ENCODE measurements around the gene UBE2D3.
A peak's percentile ranks its signal among the peaks of the same experiment; 100 is the strongest.

Gene UBE2D3

DNA sequence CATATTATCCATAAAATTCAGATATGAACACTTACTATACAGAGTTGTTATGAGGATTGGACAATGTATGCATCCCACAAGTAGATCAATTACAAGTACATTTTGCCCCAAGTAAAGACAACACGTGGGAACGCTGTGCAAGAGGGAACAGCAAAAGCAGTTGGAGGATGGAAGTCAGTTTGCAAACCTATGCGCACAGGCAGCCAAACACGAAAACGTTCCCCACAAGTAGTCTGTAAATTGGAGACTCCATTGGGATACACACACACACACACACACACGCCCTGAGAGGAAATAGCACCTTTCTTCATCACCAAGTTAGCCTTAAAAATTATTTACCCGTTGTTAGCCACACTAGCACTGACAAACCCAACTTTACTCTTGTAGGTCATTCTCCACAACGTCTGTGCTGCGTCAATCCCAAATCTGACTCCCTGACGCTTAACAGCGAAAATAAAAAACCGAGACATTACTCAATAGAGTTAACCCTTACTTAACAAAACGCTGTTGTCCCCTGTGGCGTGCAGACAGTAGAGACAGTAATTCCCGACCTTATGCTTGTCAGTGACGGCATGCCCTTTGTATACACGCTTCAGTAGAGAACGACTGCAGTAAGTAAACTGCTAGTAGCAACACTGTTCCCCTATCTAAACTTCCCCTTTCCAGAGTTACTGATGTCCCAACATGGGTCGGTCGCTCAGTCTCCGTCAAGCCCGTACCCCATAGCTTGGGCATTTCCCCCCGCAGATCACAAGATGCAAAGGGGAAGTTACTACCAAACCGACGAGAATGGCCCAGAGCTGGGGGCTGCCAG lies 67.3 kb downstream of the UBE2D3 start:
- Histone ChIP-seq H4K20me1 (ENCODE audit: insufficient read depth, low read length, poor library complexity, severe bottlenecking) (peaks cover 9% of the 10 kb centered on the region), H3K79me2 (ENCODE audit: insufficient read depth, low read length) (peaks cover 23% of the 10 kb centered on the region; the same call in 1 of the 2 replicates), H3F3A (ENCODE audit: low read depth) (peaks cover 3% of the 10 kb centered on the region; the same call in 1 of the 2 replicates), H3K36me3 (ENCODE audit: insufficient read depth, low read length) (no peaks in the 10 kb centered on the region), H3K9ac (ENCODE audit: low read depth, low read length, poor library complexity, severe bottlenecking) (peak overlapping the region; percentile 70), H2AFZ (ENCODE audit: low read length) (peak overlapping the region; percentile 98), H3K27me3 (ENCODE audit: insufficient read depth, low read length, poor library complexity, severe bottlenecking) (no peaks in the 10 kb centered on the region), H3K9me3 (ENCODE audit: insufficient read depth, low read depth, low read length) (no peaks in the 10 kb centered on the region), H3K4me1 (ENCODE audit: insufficient read depth, low read length, poor library complexity, severe bottlenecking) (peaks cover 24% of the 10 kb centered on the region), H3K9me2 (replicated peaks; ENCODE audit: low read depth, low read length) (no peaks in the 10 kb centered on the region), H3K4me3 (ENCODE audit: low read length, poor library complexity, severe bottlenecking) (peak overlapping the region; percentile 79), H3K4me2 (ENCODE audit: low read depth, low read length, poor library complexity, severe bottlenecking) (peak overlapping the region; percentile 76)
- TF ChIP-seq, protein P1, sequence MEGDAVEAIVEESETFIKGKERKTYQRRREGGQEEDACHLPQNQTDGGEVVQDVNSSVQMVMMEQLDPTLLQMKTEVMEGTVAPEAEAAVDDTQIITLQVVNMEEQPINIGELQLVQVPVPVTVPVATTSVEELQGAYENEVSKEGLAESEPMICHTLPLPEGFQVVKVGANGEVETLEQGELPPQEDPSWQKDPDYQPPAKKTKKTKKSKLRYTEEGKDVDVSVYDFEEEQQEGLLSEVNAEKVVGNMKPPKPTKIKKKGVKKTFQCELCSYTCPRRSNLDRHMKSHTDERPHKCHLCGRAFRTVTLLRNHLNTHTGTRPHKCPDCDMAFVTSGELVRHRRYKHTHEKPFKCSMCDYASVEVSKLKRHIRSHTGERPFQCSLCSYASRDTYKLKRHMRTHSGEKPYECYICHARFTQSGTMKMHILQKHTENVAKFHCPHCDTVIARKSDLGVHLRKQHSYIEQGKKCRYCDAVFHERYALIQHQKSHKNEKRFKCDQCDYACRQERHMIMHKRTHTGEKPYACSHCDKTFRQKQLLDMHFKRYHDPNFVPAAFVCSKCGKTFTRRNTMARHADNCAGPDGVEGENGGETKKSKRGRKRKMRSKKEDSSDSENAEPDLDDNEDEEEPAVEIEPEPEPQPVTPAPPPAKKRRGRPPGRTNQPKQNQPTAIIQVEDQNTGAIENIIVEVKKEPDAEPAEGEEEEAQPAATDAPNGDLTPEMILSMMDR (conservative IDR thresholded peaks at IDR 0.05; ENCODE audit: low read length) = no peak
- TF ChIP-seq EZH2phosphoT487 (IDR thresholded peaks at IDR 0.05; ENCODE audit: borderline replicate concordance) = no peak

DNA sequence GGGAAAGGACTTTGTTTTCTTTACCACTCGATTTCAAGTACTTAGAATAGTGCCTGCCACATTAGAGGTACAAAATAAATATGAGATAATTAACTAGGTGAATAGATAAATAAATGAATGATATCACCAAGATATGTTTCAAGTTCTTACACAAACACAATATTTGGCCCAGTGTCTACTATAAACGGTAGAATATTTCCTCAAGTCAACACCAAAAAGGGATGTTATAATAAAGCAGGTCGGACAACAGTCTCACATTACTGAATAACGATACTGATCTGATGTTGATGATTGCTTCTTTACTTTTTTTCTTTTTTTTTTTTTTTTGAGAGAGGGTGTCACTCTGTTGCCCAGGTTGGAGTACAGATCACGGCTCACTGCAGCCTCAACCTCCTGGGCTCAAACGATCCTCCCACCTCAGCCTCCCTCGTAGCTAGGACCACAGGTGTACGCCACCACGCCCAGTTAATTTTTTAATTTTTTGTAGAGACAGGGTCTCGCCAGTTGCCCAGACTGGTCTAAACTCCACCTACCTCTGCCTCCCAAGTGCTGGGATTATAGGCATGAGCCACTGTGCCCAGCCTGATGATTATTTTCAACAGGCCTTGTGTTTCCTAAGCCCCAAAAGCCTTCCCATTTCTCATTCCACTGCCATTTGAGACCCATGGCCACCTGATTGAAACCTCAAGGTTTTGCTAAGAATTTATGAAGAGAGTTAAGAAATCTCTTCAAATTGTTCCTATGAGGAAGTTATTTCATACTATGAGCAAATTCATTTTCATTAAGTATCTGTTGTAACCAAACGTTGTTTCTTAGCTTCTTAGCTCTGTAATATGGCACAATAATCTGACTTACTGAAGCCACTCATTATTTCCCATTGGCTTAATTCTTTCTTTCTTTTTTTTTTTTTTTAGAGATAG lies 68.8 kb downstream of the UBE2D3 start:
- Histone ChIP-seq H3K4me1 (ENCODE audit: insufficient read depth, low read length, poor library complexity, severe bottlenecking) (peaks cover 27% of the 10 kb centered on the region), H3K4me2 (ENCODE audit: low read depth, low read length, poor library complexity, severe bottlenecking) (peak overlapping the region; percentile 76), H3K27me3 (ENCODE audit: insufficient read depth, low read length, poor library complexity, severe bottlenecking) (no peaks in the 10 kb centered on the region), H3K9me2 (replicated peaks; ENCODE audit: low read depth, low read length) (no peaks in the 10 kb centered on the region), H3K79me2 (ENCODE audit: insufficient read depth, low read length) (peaks cover 26% of the 10 kb centered on the region; the same call in 1 of the 2 replicates), H2AFZ (ENCODE audit: low read length) (no peak overlapping the region), H3F3A (ENCODE audit: low read depth) (peaks cover 3% of the 10 kb centered on the region; the same call in 1 of the 2 replicates), H3K36me3 (ENCODE audit: insufficient read depth, low read length) (no peaks in the 10 kb centered on the region), H3K9ac (ENCODE audit: low read depth, low read length, poor library complexity, severe bottlenecking) (no peak overlapping the region), H3K9me3 (ENCODE audit: insufficient read depth, low read depth, low read length) (no peaks in the 10 kb centered on the region), H4K20me1 (ENCODE audit: insufficient read depth, low read length, poor library complexity, severe bottlenecking) (peaks cover 9% of the 10 kb centered on the region), H3K4me3 (ENCODE audit: low read length, poor library complexity, severe bottlenecking) (peak overlapping the region; percentile 79)
- TF ChIP-seq, protein P1 (conservative IDR thresholded peaks at IDR 0.05; ENCODE audit: low read length) = no peak
- TF ChIP-seq EZH2phosphoT487 (IDR thresholded peaks at IDR 0.05; ENCODE audit: borderline replicate concordance) = no peak

DNA sequence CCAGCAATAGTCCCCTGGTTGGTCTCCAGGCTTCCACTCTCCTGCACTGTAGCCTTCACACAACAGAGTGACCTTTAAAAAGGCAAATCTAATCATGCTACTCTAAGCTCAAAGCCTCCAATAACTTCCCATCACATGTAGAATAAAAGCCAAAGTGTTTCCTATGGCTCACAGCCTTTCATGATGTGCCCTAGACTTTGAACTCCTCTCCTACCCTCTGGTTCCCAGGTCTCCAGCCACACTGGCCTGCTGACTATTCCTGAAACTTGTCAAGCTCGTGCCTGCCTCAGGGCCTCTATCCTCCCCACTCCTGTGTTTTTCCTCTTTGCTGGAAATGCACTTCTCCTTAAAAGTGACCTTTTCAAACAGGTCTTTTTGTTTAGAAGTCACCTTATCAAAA lies 69.7 kb downstream of the UBE2D3 start:
- Histone ChIP-seq H2AFZ (ENCODE audit: low read length) (no peak overlapping the region), H3K4me1 (ENCODE audit: insufficient read depth, low read length, poor library complexity, severe bottlenecking) (peaks cover 27% of the 10 kb centered on the region), H4K20me1 (ENCODE audit: insufficient read depth, low read length, poor library complexity, severe bottlenecking) (peaks cover 9% of the 10 kb centered on the region), H3K36me3 (ENCODE audit: insufficient read depth, low read length) (no peaks in the 10 kb centered on the region), H3K79me2 (ENCODE audit: insufficient read depth, low read length) (peaks cover 28% of the 10 kb centered on the region; the same call in 1 of the 2 replicates), H3F3A (ENCODE audit: low read depth) (peaks cover 3% of the 10 kb centered on the region; the same call in 1 of the 2 replicates), H3K4me3 (ENCODE audit: low read length, poor library complexity, severe bottlenecking) (peak overlapping the region; percentile 42), H3K4me2 (ENCODE audit: low read depth, low read length, poor library complexity, severe bottlenecking) (peak overlapping the region; percentile 76), H3K9ac (ENCODE audit: low read depth, low read length, poor library complexity, severe bottlenecking) (no peak overlapping the region), H3K9me3 (ENCODE audit: insufficient read depth, low read depth, low read length) (no peaks in the 10 kb centered on the region), H3K9me2 (replicated peaks; ENCODE audit: low read depth, low read length) (no peaks in the 10 kb centered on the region), H3K27me3 (ENCODE audit: insufficient read depth, low read length, poor library complexity, severe bottlenecking) (no peaks in the 10 kb centered on the region)
- no peak for TF ChIP-seq EZH2phosphoT487 (IDR thresholded peaks at IDR 0.05; ENCODE audit: borderline replicate concordance)
- TF ChIP-seq, protein P1 (conservative IDR thresholded peaks at IDR 0.05; ENCODE audit: low read length) = no peak

All from Loucy (cell line).